H1 (cell line): Measurements from ENCODE around the gene VSNL1. TPM values are rescaled to one million over a fixed set of nuclear protein-coding genes. Genes with fewer than 3 reads are reported as not detected.

ENCODE experiments used
- CTCF ChIA-PET: fragments of 300-600 bp; sonication (Branson Sonifier 250); formaldehyde crosslinking; loops from one replicate; lab custom pipeline; 2021; ENCODE audit not compliant: partially characterized antibody; lab: Charles Lee
- POLR2A ChIA-PET: fragments of 300-600 bp; sonication (Branson Sonifier 250); formaldehyde crosslinking; loops from one replicate; lab custom pipeline; 2021; ENCODE audit warnings: inconsistent platforms; ENCODE audit not compliant: partially characterized antibody; lab: Charles Lee
- DNase-seq, 2 experiments: peaks; one replicate each; pipeline versions ENCODE4 v3.0.0 to v3.0.0-alpha.2; 2010 to 2022; ENCODE audit warnings: low spot score in 2 of 2, low read depth in 1 of 2, mixed read lengths in 1 of 2
- FAIRE-seq: peaks from 2 replicates; lab custom pipeline; 2011; peaks lifted over from hg19 to GRCh38; lab: Jason Lieb, UNC
- H2AFZ ChIP-seq: 2 replicates; pipeline ENCODE4 v1.8.1; 2012; ENCODE audit warnings: low read length, inconsistent platforms
- H2AK5ac ChIP-seq: 2 replicates; pipeline ENCODE4 v1.6.1; 2013; ENCODE audit warnings: low read depth, low read length
- H2BK120ac ChIP-seq: replicated peaks from 2 replicates; pipeline ENCODE3; 2013; ENCODE audit warnings: low read depth, low read length, inconsistent platforms
- H2BK12ac ChIP-seq: 2 replicates; pipeline ENCODE4 v1.6.1; 2013; ENCODE audit warnings: low read depth, low read length
- H2BK15ac ChIP-seq: 2 replicates; pipeline ENCODE4 v1.6.1; 2013; ENCODE audit warnings: low read length
- H2BK20ac ChIP-seq: 2 replicates; pipeline ENCODE4 v1.6.1; 2013; ENCODE audit warnings: low read length
- H2BK5ac ChIP-seq: 2 replicates; pipeline ENCODE4 v1.6.1; 2013; ENCODE audit warnings: low read depth, low read length
- H3K14ac ChIP-seq: 2 replicates; pipeline ENCODE4 v1.6.1; 2013; ENCODE audit warnings: inconsistent platforms; ENCODE audit not compliant: insufficient read length
- H3K18ac ChIP-seq: 2 replicates; pipeline ENCODE4 v1.6.1; 2013; ENCODE audit warnings: low read length; ENCODE audit errors: extremely low read depth
- H3K23ac ChIP-seq: 2 replicates; pipeline ENCODE4 v1.6.1; 2013; ENCODE audit warnings: inconsistent platforms; ENCODE audit not compliant: insufficient read length
- H3K23me2 ChIP-seq: 2 replicates; pipeline ENCODE4 v1.6.1; 2013; ENCODE audit warnings: low read depth, low read length
- H3K27ac ChIP-seq: 2 replicates; pipeline ENCODE4 v1.6.1; 2011; ENCODE audit warnings: low read depth, low read length, inconsistent platforms
- H3K27me3 ChIP-seq, 4 experiments: replicated peaks in 1 of 4; 1 replicate in 1 of 4; 2 replicates in 3 of 4; pipeline versions ENCODE4 v1.6.1 to v1.8.1; 2011 to 2013; ENCODE audit warnings: low read length in 3 of 4, mild to moderate bottlenecking in 3 of 4, inconsistent platforms in 2 of 4, mixed read lengths in 2 of 4, moderate library complexity in 1 of 4; ENCODE audit not compliant: control insufficient read depth in 3 of 4, insufficient read depth in 3 of 4; ENCODE audit errors: extremely low read depth in 1 of 4
- H3K36me3 ChIP-seq, 4 experiments: 2 replicates each; pipeline versions ENCODE4 v1.6.1 to v1.8.1; 2011 to 2013; ENCODE audit warnings: mild to moderate bottlenecking in 4 of 4, low read length in 3 of 4, moderate library complexity in 2 of 4, control low read depth in 1 of 4, inconsistent platforms in 1 of 4; ENCODE audit not compliant: insufficient read depth in 4 of 4, control insufficient read depth in 2 of 4
- H3K4ac ChIP-seq: replicated peaks from 2 replicates; pipeline ENCODE3; 2013; ENCODE audit warnings: low read length, low read depth, mixed read lengths, inconsistent platforms; ENCODE audit not compliant: insufficient read length
- H3K4me1 ChIP-seq, 4 experiments: replicated peaks in 1 of 4; 1 replicate in 1 of 4; 2 replicates in 3 of 4; pipeline versions ENCODE4 v1.6.1 to v1.8.1; 2011 to 2013; ENCODE audit warnings: low read length in 3 of 4, inconsistent platforms in 2 of 4, mixed read lengths in 1 of 4; ENCODE audit not compliant: insufficient read depth in 4 of 4, control insufficient read depth in 3 of 4
- H3K4me2 ChIP-seq, 2 experiments: 2 replicates each; pipeline versions ENCODE4 v1.6.1 to v1.8.1; 2011 to 2013; ENCODE audit warnings: low read depth in 2 of 2, low read length in 2 of 2, control low read depth in 1 of 2, inconsistent platforms in 1 of 2, mild to moderate bottlenecking in 1 of 2; ENCODE audit not compliant: insufficient read depth in 1 of 2
- H3K4me3 ChIP-seq, 4 experiments: fragments of 200-600, 300-600 bp in 1 of 4; sonication (generic), shearing (Covaris generic), sonication (Bioruptor Twin) in 1 of 4; 2 replicates each; pipeline versions ENCODE4 v1.5.1 to v1.8.1; 2011 to 2016; ENCODE audit warnings: low read length in 4 of 4, low read depth in 3 of 4, control low read depth in 2 of 4, inconsistent platforms in 2 of 4, mild to moderate bottlenecking in 2 of 4, mixed read lengths in 1 of 4, moderate library complexity in 1 of 4; ENCODE audit not compliant: insufficient read depth in 2 of 4; ENCODE audit errors: extremely low read depth in 1 of 4
- H3K56ac ChIP-seq: replicated peaks from 2 replicates; pipeline ENCODE3; 2013; ENCODE audit warnings: low read depth, mild to moderate bottlenecking, mixed read lengths, low read length, inconsistent platforms; ENCODE audit not compliant: insufficient read length
- H3K79me1 ChIP-seq: 2 replicates; pipeline ENCODE4 v1.6.1; 2013; ENCODE audit warnings: low read depth, low read length, control low read depth
- H3K79me2 ChIP-seq, 2 experiments: 2 replicates each; pipeline versions ENCODE4 v1.6.1 to v1.8.1; 2012 to 2013; ENCODE audit warnings: low read length in 2 of 2, mild to moderate bottlenecking in 2 of 2, inconsistent platforms in 1 of 2; ENCODE audit not compliant: insufficient read depth in 2 of 2, control insufficient read depth in 1 of 2
- H3K9ac ChIP-seq, 4 experiments: replicated peaks in 1 of 4; 1 replicate in 1 of 4; 2 replicates in 3 of 4; pipeline versions ENCODE4 v1.6.1 to v1.8.1; 2011 to 2013; ENCODE audit warnings: low read depth in 3 of 4, low read length in 3 of 4, control low read depth in 2 of 4, mild to moderate bottlenecking in 2 of 4, moderate library complexity in 2 of 4, inconsistent platforms in 1 of 4; ENCODE audit errors: extremely low read depth in 1 of 4
- H3K9me3 ChIP-seq, 2 experiments: 2 replicates each; pipeline versions ENCODE4 v1.6.1 to v1.8.1; 2012 to 2013; ENCODE audit warnings: mild to moderate bottlenecking in 2 of 2, moderate library complexity in 2 of 2, control low read depth in 1 of 2, inconsistent platforms in 1 of 2, low read depth in 1 of 2, low read length in 1 of 2, mixed read lengths in 1 of 2; ENCODE audit not compliant: insufficient read depth in 2 of 2
- H4K20me1 ChIP-seq, 2 experiments: replicated peaks in 1 of 2; 2 replicates each; pipeline versions ENCODE3 to v1.8.1; 2011 to 2013; ENCODE audit warnings: inconsistent platforms in 2 of 2, low read length in 2 of 2, mild to moderate bottlenecking in 1 of 2; ENCODE audit not compliant: insufficient read depth in 2 of 2, control insufficient read depth in 1 of 2
- H4K5ac ChIP-seq: 2 replicates; pipeline ENCODE4 v1.6.1; 2013; ENCODE audit warnings: low read length, low read depth, mixed read lengths, inconsistent platforms; ENCODE audit not compliant: insufficient read length
- H4K8ac ChIP-seq: 2 replicates; pipeline ENCODE4 v1.8.0; 2013; ENCODE audit warnings: mild to moderate bottlenecking, moderate library complexity, low read length, inconsistent platforms; ENCODE audit not compliant: insufficient read depth; ENCODE audit errors: extremely low read depth
- H4K91ac ChIP-seq: replicated peaks from 2 replicates; pipeline ENCODE3; 2013; ENCODE audit warnings: low read length, mixed read lengths, inconsistent platforms; ENCODE audit not compliant: insufficient read length
- CHD1 ChIP-seq: IDR thresholded peaks from 2 replicates; pipeline ENCODE4 v1.6.1; 2012; ENCODE audit warnings: low read depth, low read length, improper control_type of control experiment
- EP300 ChIP-seq, 2 experiments: IDR thresholded peaks; 1 replicate in 1 of 2; 2 replicates in 1 of 2; pipeline ENCODE4 v1.6.1; 2011 to 2012; ENCODE audit warnings: low read depth in 2 of 2, low read length in 2 of 2, mild to moderate bottlenecking in 2 of 2, borderline replicate concordance in 1 of 2, inconsistent platforms in 1 of 2, moderate library complexity in 1 of 2
- JUND ChIP-seq: IDR thresholded peaks from 2 replicates; pipeline ENCODE4 v1.6.1; 2011; ENCODE audit warnings: mild to moderate bottlenecking, improper control_type of control experiment, low read length
- KDM1A ChIP-seq: fragments of 200-600, 300-600 bp; sonication (generic); IDR thresholded peaks from 2 replicates; pipeline ENCODE4 v1.7.1; 2016; ENCODE audit warnings: mild to moderate bottlenecking, low read length, borderline replicate concordance
- KDM5A ChIP-seq: fragments of 200-600 bp; IDR thresholded peaks from 2 replicates; pipeline ENCODE4 v1.7.1; 2012; ENCODE audit warnings: mild to moderate bottlenecking, low read length, inconsistent platforms, mixed read lengths
- NANOG ChIP-seq: IDR thresholded peaks from 2 replicates; pipeline ENCODE4 v1.6.1; 2011; ENCODE audit warnings: low read length, low read depth, mild to moderate bottlenecking, inconsistent platforms; ENCODE audit not compliant: insufficient read depth, poor library complexity, severe bottlenecking
- POLR2A ChIP-seq, 2 experiments: IDR thresholded peaks; 1 replicate in 1 of 2; 2 replicates in 1 of 2; pipeline ENCODE4 v1.6.1; 2011; ENCODE audit warnings: low read depth in 2 of 2, low read length in 2 of 2, mild to moderate bottlenecking in 2 of 2; ENCODE audit errors: control extremely low read depth in 1 of 2
- RXRA ChIP-seq: IDR thresholded peaks from 2 replicates; pipeline ENCODE4 v1.6.1; 2011; ENCODE audit warnings: low read depth, mild to moderate bottlenecking, low read length, moderate library complexity; ENCODE audit not compliant: insufficient read depth
- SIN3A ChIP-seq, 2 experiments: IDR thresholded peaks in 1 of 2; conservative IDR thresholded peaks in 1 of 2; 2 replicates each; pipeline ENCODE4 v1.6.1; 2011 to 2012; ENCODE audit warnings: low read length in 2 of 2, improper control_type of control experiment in 1 of 2, low read depth in 1 of 2, mild to moderate bottlenecking in 1 of 2
- SP1 ChIP-seq: IDR thresholded peaks from 2 replicates; pipeline ENCODE4 v1.6.1; 2011; ENCODE audit warnings: low read depth, low read length
- SUZ12 ChIP-seq: fragments of 200-600 bp; sonication (generic); IDR thresholded peaks from 2 replicates; pipeline ENCODE4 v1.6.1; 2012; ENCODE audit warnings: mild to moderate bottlenecking, inconsistent platforms, low read length, moderate library complexity, mixed read lengths
- TAF1 ChIP-seq: IDR thresholded peaks from 2 replicates; pipeline ENCODE4 v1.6.1; 2011; ENCODE audit warnings: mild to moderate bottlenecking, low read depth, low read length
- TCF12 ChIP-seq: IDR thresholded peaks from 2 replicates; pipeline ENCODE4 v1.6.1; 2011; ENCODE audit warnings: low read depth, mild to moderate bottlenecking, low read length
- TEAD4 ChIP-seq: IDR thresholded peaks from 2 replicates; pipeline ENCODE4 v1.6.1; 2012; ENCODE audit warnings: low read depth, low read length, inconsistent platforms, mixed read lengths
- whole genome bisulfite sequencing, 2 experiments: shearing (Covaris generic) in 1 of 2; methylation state at CpG; one replicate each; pipeline versions ENCODE4 v1.1.6 to v1.1.7; 2013 to 2015; ENCODE audit warnings: low lambda C conversion rate in 2 of 2, mixed read lengths in 2 of 2, inconsistent platforms in 1 of 2, low coverage in 1 of 2, missing lambda C conversion rate in 1 of 2; ENCODE audit not compliant: insufficient replicate concordance in 2 of 2, insufficient coverage in 1 of 2, insufficient read length in 1 of 2; ENCODE audit errors: extremely low coverage in 1 of 2, missing lambda C conversion rate in 1 of 2; 5-methylcytosine and 5-hydroxymethylcytosine counted together
- polyA plus RNA-seq, 7 experiments: library from polyadenylated mRNA; depleted of rRNA in 3 of 7; stranded (reverse) in 5 of 7; unstranded in 2 of 7; fragments of >200 nt in 5 of 7; fragments of 200-250 nt in 2 of 7; gene quantifications; 1 replicate in 5 of 7; 2 replicates in 1 of 7; 4 replicates in 1 of 7; pipeline versions ENCODE4 v1.2.1 to v1.2.3, GENCODE V29; 2011 to 2013; ENCODE audit warnings: missing spikeins in 2 of 7, mixed read lengths in 2 of 7
- total RNA-seq: library from RNA; stranded (reverse); fragmentation: NEBNext Ultra II Directional; extraction: Animal tissue kit (Norgen Biotek cat#: 25700); gene quantifications from 2 replicates; pipeline ENCODE4 v1.2.1, GENCODE V29; 2021

VSNL1 gene
- total and polyA plus RNA-seq, 2 of the 8 experiments (the other 6 are each of a cell fraction or from before 2014, with no cell fraction given): 49.4 to 108 TPM

GRCh38 chr2:17661460-17661859 lies 121.0 kb downstream of the VSNL1 start:
- 100% methylated on average over 1 of the region's 1 CpG; no CpG with 5 or more reads in 1 of the 2 experiments for WGBS, 2 experiments
- H2AK5ac ChIP-seq: no peak overlapping the region
- no peaks in the 10 kb centered on the region for H3K4me1 ChIP-seq
- H4K8ac ChIP-seq: no peak overlapping the region
- no peak overlapping the region for H4K91ac ChIP-seq
- H2BK12ac ChIP-seq: no peak overlapping the region
- H3K27ac ChIP-seq: no peak overlapping the region
- H3K79me1 ChIP-seq: no peaks in the 10 kb centered on the region
- no peaks in the 10 kb centered on the region for H3K9me3 ChIP-seq
- H3K14ac ChIP-seq: no peak overlapping the region
- H3K79me2 ChIP-seq: no peaks in the 10 kb centered on the region
- H3K27me3 ChIP-seq: no peaks in the 10 kb centered on the region
- H3K18ac ChIP-seq: no peak overlapping the region
- H3K4ac ChIP-seq: no peak overlapping the region
- CTCF ChIA-PET: interaction anchor here (0.7 to 11.1 kb wide), 7 partner anchors 11 to 351 kb away, joined by 3 to 119 read pairs (median 3); no protein-coding TSS in a partner anchor
- no peaks in the 10 kb centered on the region for H4K20me1 ChIP-seq
- no peak overlapping the region for H2BK5ac ChIP-seq
- no peak for DNase-seq
- H3K23me2 ChIP-seq: no peaks in the 10 kb centered on the region; the same call in 1 of the 2 replicates
- H4K5ac ChIP-seq: no peak overlapping the region
- H3K9ac ChIP-seq: no peak overlapping the region
- H3K36me3 ChIP-seq: peaks cover 3 to 36% (median 10%) of the 10 kb centered on the region in 4 experiments; a peak in 7 of 8 replicates
- POLR2A ChIA-PET: interaction anchor here (1.0 kb wide), 1 partner anchor 12 kb away, joined by 4 read pairs; no protein-coding TSS in a partner anchor
- H3K23ac ChIP-seq: no peak overlapping the region
- no peak overlapping the region for H3K56ac ChIP-seq
- H3K4me2 ChIP-seq: no peak overlapping the region
- H2AFZ ChIP-seq: no peak overlapping the region
- H3K4me3 ChIP-seq: no peak overlapping the region
- no peak overlapping the region for H2BK20ac ChIP-seq
- H2BK15ac ChIP-seq: no peak overlapping the region
- H2BK120ac ChIP-seq: no peak overlapping the region
- no peak for FAIRE-seq
- TF ChIP-seq KDM5A (no peak), NANOG (no peak), SP1 (no peak), TEAD4 (no peak), JUND (no peak), TAF1 (no peak), CHD1 (no peak), POLR2A (IDR thresholded peaks at IDR 0.05; ENCODE audit: control extremely low read depth in 1 of 2, low read depth in 2 of 2, low read length in 2 of 2) (no peak), TCF12 (no peak), RXRA (no peak), SUZ12 (no peak), SIN3A (conservative IDR thresholded peaks at IDR 0.05 in 1 of 2, IDR thresholded peaks at IDR 0.05 in 1 of 2; ENCODE audit: low read depth in 1 of 2, low read length in 2 of 2) (no peak), KDM1A (no peak), EP300 (IDR thresholded peaks at IDR 0.05; ENCODE audit: borderline replicate concordance in 1 of 2, low read depth in 2 of 2, low read length in 2 of 2) (no peak)
